ENCODE results near the gene CCDC138.

CCDC138 gene

DNA sequence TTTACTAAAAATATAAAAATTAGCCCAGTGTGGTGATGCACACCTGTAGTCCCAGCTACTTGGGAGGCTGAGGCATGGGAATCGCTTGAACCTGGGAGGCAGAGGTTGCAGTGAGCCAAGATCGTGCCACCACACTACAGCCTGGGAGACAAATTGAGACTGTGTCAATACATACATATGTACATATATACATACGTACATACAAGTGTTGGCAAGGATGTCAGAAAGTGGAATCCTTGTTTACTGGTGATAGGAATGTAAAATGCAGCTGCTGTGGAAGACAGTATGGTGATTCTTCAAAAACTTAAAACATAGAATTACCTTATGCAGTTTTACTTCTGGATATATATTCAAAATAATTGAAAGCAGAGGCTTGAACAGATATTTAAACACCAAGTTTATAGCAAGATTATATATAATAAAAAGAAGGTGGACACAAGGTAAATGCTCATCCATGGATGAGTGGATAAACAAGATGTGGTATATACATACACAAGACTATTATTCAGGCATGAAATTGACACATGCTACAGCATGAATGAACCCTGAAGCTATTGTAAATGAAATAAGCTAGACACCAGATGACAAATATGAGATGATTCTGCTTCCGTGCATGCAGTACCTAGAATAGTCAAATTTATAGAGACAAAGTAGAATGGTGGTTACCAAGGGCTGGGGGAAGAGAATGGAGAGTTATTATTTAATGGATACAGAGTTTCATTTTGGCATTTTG, 43.2 kb downstream of the CCDC138 start:
- no peak for DNase-seq (ENCODE audit: low read depth)
- TF ChIP-seq, protein P1, sequence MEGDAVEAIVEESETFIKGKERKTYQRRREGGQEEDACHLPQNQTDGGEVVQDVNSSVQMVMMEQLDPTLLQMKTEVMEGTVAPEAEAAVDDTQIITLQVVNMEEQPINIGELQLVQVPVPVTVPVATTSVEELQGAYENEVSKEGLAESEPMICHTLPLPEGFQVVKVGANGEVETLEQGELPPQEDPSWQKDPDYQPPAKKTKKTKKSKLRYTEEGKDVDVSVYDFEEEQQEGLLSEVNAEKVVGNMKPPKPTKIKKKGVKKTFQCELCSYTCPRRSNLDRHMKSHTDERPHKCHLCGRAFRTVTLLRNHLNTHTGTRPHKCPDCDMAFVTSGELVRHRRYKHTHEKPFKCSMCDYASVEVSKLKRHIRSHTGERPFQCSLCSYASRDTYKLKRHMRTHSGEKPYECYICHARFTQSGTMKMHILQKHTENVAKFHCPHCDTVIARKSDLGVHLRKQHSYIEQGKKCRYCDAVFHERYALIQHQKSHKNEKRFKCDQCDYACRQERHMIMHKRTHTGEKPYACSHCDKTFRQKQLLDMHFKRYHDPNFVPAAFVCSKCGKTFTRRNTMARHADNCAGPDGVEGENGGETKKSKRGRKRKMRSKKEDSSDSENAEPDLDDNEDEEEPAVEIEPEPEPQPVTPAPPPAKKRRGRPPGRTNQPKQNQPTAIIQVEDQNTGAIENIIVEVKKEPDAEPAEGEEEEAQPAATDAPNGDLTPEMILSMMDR (IDR thresholded peaks at IDR 0.05; ENCODE audit: low read length, missing control alignments) = no peak

DNA sequence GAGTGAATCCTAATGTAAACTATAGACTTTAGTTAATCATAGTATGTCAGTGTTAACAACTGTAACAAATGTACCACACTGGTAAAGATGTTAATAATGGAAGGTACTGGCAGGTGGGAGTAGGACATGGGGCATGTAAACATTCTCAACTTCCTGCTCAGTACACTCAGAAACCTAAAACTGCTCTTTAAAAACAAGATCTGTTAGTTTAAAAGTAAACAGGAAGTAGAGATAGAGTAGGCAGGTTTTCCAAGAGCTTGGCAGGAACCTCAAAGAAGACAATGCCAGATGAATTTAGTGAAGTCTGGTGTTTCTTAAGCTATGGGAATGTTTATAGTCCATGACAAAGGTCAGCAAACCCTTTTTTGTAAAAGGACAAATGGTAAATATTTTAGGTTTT, 46.6 kb downstream of the CCDC138 start:
- peak; percentile 43 for DNase-seq (ENCODE audit: low read depth)
- TF ChIP-seq, protein P1 (IDR thresholded peaks at IDR 0.05; ENCODE audit: low read length, missing control alignments) = no peak

More for the DNA sequence above, 43.2 kb downstream of the CCDC138 start:
- H3K4me3 ChIP-seq (replicated peaks; ENCODE audit: low read depth, low read length) = no peak overlapping the region

DNA sequence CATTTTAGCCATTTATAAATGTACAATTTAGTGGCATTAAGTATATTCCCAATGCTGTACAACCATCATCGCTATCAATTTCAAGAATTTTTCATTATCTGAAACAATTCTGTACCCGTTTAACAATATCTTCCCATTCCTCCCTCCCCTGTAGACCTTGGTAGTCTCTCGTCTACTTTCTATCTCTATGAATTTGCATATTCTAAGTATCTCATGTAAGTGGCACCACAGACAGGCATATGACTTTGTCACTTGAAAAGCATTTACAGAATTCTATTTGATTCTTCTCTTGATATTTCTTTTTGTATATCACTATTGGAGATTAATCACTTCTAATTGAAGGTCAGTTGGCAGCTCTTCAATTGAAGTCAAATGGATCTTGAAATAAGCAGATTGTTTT, 48.0 kb downstream of the CCDC138 start:
- TF ChIP-seq, protein P1 (IDR thresholded peaks at IDR 0.05; ENCODE audit: low read length, missing control alignments) = no peak
- H3K4me3 ChIP-seq (replicated peaks; ENCODE audit: low read depth, low read length) = no peak overlapping the region
- no peak for DNase-seq (ENCODE audit: low read depth)

More for the DNA sequence above, 46.6 kb downstream of the CCDC138 start:
- H3K4me3 ChIP-seq (replicated peaks; ENCODE audit: low read depth, low read length) = no peak overlapping the region

DNA sequence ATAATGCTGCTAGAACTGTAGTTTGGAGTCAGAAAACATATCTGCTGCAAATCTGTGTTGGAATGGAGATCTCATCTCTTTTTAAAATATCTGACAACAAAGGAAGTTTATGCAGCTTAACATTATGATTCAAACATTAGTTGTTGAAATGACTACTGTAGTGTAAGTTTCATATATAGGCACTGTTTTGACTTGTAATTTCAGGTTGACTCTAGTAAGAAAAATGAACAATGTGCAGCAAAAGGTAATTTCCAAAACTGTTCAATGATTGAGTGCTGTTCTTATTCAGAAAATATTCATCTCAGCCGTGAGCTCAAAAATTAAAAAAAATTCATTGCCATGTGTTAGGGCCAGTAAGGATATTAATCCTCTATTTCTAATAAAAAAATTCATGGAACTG, 48.5 kb downstream of the CCDC138 start:
- no peak for DNase-seq (ENCODE audit: low read depth)
- TF ChIP-seq, protein P1 (IDR thresholded peaks at IDR 0.05; ENCODE audit: low read length, missing control alignments) = no peak
- no peak overlapping the region for H3K4me3 ChIP-seq (replicated peaks; ENCODE audit: low read depth, low read length)

DNA sequence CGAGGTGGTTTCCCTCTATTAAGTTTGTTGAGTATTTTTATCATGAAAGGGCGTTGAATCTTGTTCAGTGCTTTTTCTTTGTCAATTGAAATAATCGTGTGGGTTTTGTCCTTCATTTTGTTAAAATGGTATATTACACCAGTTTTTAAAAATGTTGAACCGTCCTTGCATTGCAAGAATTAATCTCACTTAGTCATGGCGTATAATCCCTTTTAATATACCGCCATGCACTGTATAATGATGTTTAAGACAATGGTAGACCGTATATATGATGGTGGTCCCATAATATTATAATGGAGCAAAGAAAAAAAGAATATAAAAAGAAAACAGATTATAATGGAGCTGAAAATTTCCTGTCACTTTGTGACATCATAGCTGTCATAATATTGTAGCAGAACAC, 50.6 kb downstream of the CCDC138 start:
- no peak for DNase-seq (ENCODE audit: low read depth)
- TF ChIP-seq, protein P1 (IDR thresholded peaks at IDR 0.05; ENCODE audit: low read length, missing control alignments) = no peak
- H3K4me3 ChIP-seq (replicated peaks; ENCODE audit: low read depth, low read length) = no peak overlapping the region

DNA sequence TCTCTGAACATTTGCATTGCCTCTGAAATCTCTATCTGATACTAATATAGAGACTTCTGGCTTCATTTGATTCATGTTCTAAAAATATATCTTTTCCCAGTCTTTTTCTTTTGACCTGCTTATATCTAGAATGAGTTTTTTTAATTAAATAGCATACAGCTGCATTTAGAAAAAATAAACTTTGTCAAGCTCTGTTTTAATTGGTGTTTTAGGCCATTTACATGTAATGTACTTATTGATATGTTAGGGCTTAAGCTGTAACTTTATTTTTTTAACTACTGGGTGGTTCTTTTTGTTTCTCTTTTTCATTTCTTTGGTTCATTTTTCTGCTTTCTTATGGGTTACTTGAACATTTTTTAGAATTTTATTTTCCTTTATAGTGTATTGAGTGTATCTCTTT, 54.9 kb downstream of the CCDC138 start:
- TF ChIP-seq, protein P1 (IDR thresholded peaks at IDR 0.05; ENCODE audit: low read length, missing control alignments) = no peak
- H3K4me3 ChIP-seq (replicated peaks; ENCODE audit: low read depth, low read length) = no peak overlapping the region
- DNase-seq (ENCODE audit: low read depth) = no peak

DNA sequence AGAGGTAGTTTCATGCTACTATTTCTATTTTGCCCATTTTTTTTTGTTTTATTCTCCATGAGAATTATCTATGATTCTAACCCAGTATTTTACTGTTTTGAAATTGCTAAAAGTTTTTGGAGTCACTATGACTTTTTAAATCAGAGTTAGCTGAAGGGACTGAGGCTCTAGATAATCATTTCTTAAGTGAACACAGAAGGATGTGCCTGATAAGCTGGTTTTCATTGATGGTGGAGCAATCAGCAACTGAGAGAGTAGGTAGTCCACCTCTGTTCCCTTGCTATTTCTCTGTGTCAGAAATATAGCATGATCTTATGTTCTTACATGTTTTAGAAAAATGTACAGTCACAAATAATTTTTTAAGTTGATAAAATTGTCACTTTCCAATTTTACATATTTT, 59.4 kb downstream of the CCDC138 start:
- TF ChIP-seq, protein P1 (IDR thresholded peaks at IDR 0.05; ENCODE audit: low read length, missing control alignments) = no peak
- H3K4me3 ChIP-seq (replicated peaks; ENCODE audit: low read depth, low read length) = no peak overlapping the region
- no peak for DNase-seq (ENCODE audit: low read depth)

Data from fibroblast of pulmonary artery (primary cell).